Sigmoid colon (tissue), 4 donors: ENCODE measurements around the gene KCNT1.

Experiments used
- CTCF ChIP-seq, 4 experiments: fragments of 450-650 bp in 3 of 4; fragments of 200-600 bp in 1 of 4; IDR thresholded peaks; one replicate each; pipeline ENCODE4 v1.5.1; 2016 to 2019; ENCODE audit warnings: antibody characterized with exemption in 4 of 4, mild to moderate bottlenecking in 3 of 4, moderate library complexity in 2 of 4
- POLR2A ChIP-seq, 2 donors: fragments of 450-650 bp; IDR thresholded peaks; one replicate each; pipeline ENCODE4 v1.6.1; 2016; ENCODE audit warnings: antibody characterized with exemption in 2 of 2, mild to moderate bottlenecking in 2 of 2, moderate library complexity in 2 of 2
- POLR2AphosphoS5 ChIP-seq, 4 donors: sonication (generic); formaldehyde crosslinking; IDR thresholded peaks; one replicate each; pipeline ENCODE4 v1.6.1; 2017; ENCODE audit warnings: antibody characterized with exemption in 4 of 4

GRCh38 chr9:135839516-135839915 is 137.5 kb downstream of the KCNT1 start:
- TF ChIP-seq CTCF (IDR thresholded peaks at IDR 0.05) (no peak), POLR2A (IDR thresholded peaks at IDR 0.05) (no peak), POLR2AphosphoS5 (IDR thresholded peaks at IDR 0.05) (no peak)
